Breast epithelium (tissue), 4 donors: ENCODE measurements around the gene SDCCAG8. TPM values are rescaled to one million over a fixed set of nuclear protein-coding genes. Genes with fewer than 3 reads are reported as not detected.
A peak's percentile ranks its signal among the peaks of the same experiment; 100 is the strongest.
"Not testable (repeated sequence)": the region's sequence is repeated elsewhere in the genome, so short reads cannot be mapped to it uniquely, and the experiment has no call there.

Experiments
- DNase-seq, 2 donors: peaks; one replicate each; pipeline ENCODE4 v3.0.0-alpha.2; 2019; ENCODE audit warnings: low spot score in 2 of 2
- H3K27ac ChIP-seq, 2 donors: fragments of 200-600 bp; sonication (generic) in 1 of 2; one replicate each; pipeline ENCODE4 v1.5.1; 2016 to 2019; ENCODE audit warnings: mild to moderate bottlenecking in 1 of 2
- H3K27me3 ChIP-seq, 2 donors: fragments of 200-600 bp; sonication (generic) in 1 of 2; one replicate each; pipeline versions ENCODE4 v1.5.1 to v1.6.0; 2017 to 2019; ENCODE audit warnings: control low read depth in 1 of 2, mild to moderate bottlenecking in 1 of 2
- H3K36me3 ChIP-seq: fragments of 200-600 bp; one replicate; pipeline ENCODE4 v1.5.1; 2019
- H3K4me1 ChIP-seq, 2 donors: fragments of 200-600 bp; sonication (generic); one replicate each; pipeline ENCODE4 v1.5.1; 2016 to 2019; ENCODE audit warnings: control low read depth in 1 of 2
- H3K4me3 ChIP-seq, 3 donors: fragments of 200-600 bp; sonication (generic); 1 replicate in 2 of 3; 2 replicates in 1 of 3; pipeline ENCODE4 v1.5.1; 2016 to 2019; ENCODE audit warnings: mild to moderate bottlenecking in 3 of 3, moderate library complexity in 2 of 3
- H3K9me3 ChIP-seq, 2 donors: fragments of 200-600 bp; sonication (generic) in 1 of 2; one replicate each; pipeline ENCODE4 v1.5.1; 2016 to 2019; ENCODE audit warnings: control low read depth in 1 of 2
- CTCF ChIP-seq, 3 donors: fragments of 450-650 bp; IDR thresholded peaks; one replicate each; pipeline ENCODE4 v1.5.1; 2016 to 2017; ENCODE audit warnings: antibody characterized with exemption in 3 of 3, mild to moderate bottlenecking in 3 of 3, moderate library complexity in 3 of 3
- POLR2A ChIP-seq: fragments of 450-650 bp; IDR thresholded peaks from one replicate; pipeline ENCODE4 v1.6.1; 2016; ENCODE audit warnings: antibody characterized with exemption, mild to moderate bottlenecking, moderate library complexity
- POLR2AphosphoS5 ChIP-seq, 3 donors: sonication (generic); formaldehyde crosslinking; IDR thresholded peaks; one replicate each; pipeline ENCODE4 v1.6.1; 2017; ENCODE audit warnings: antibody characterized with exemption in 3 of 3
- intact Hi-C: fragments of 100-400 bp; cut with DNase I; formaldehyde crosslinking; loops from one replicate; pipeline ENCODE4 v1.15.1; 2023; ENCODE audit warnings: low total_unique reads
- total RNA-seq, 3 donors: library from RNA; depleted of rRNA; stranded (reverse); fragments of >200 nt; gene quantifications; one replicate each; pipeline ENCODE4 v1.1.0, GENCODE V29; 2016

The SDCCAG8 gene
- total RNA-seq, 3 donors from 2014 or later: 48.6 to 73.0 (median 62.3) TPM

GRCh38 chr1:243336163-243336562 is 80.3 kb downstream of the SDCCAG8 start:
- no peak for DNase-seq
- Histone ChIP-seq H3K27ac (no peak overlapping the region), H3K27me3 (no peaks in the 10 kb centered on the region), H3K9me3 (no peaks in the 10 kb centered on the region), H3K4me1 (no peaks in the 10 kb centered on the region), H3K4me3 (no peak overlapping the region), H3K36me3 (no peaks in the 10 kb centered on the region)
- TF ChIP-seq POLR2A (no peak), CTCF (IDR thresholded peaks at IDR 0.05) (no peak), POLR2AphosphoS5 (IDR thresholded peaks at IDR 0.05) (no peak)
- intact Hi-C loops: no loop called here

GRCh38 chr1:243338848-243339247 is 83.0 kb downstream of the SDCCAG8 start:
- H3K9me3 ChIP-seq, H3K27me3 ChIP-seq, H3K4me3 ChIP-seq, H3K36me3 ChIP-seq, H3K4me1 ChIP-seq, intact Hi-C loops, H3K27ac ChIP-seq, DNase-seq: not testable (repeated sequence)

GRCh38 chr1:243341074-243341473 is 85.2 kb downstream of the SDCCAG8 start:
- no peaks in the 10 kb centered on the region for H3K9me3 ChIP-seq
- no peaks in the 10 kb centered on the region for H3K27me3 ChIP-seq
- no peak overlapping the region for H3K27ac ChIP-seq
- no peaks in the 10 kb centered on the region for H3K4me1 ChIP-seq
- no peak for DNase-seq
- no peak overlapping the region for H3K4me3 ChIP-seq
- no peaks in the 10 kb centered on the region for H3K36me3 ChIP-seq
- intact Hi-C loops: no loop called here
- TF ChIP-seq POLR2AphosphoS5 (IDR thresholded peaks at IDR 0.05) (no peak), CTCF (IDR thresholded peaks at IDR 0.05) (no peak), POLR2A (no peak)

GRCh38 chr1:243343970-243344937 is 88.4 kb downstream of the SDCCAG8 start:
- H3K27ac ChIP-seq: no peak overlapping the region
- TF ChIP-seq CTCF (IDR thresholded peaks at IDR 0.05) (peak; percentile 63 to 67 (median 67)), POLR2A (no peak), POLR2AphosphoS5 (IDR thresholded peaks at IDR 0.05) (no peak)
- H3K9me3 ChIP-seq: no peaks in the 10 kb centered on the region
- no peak for DNase-seq
- no peaks in the 10 kb centered on the region for H3K36me3 ChIP-seq
- H3K4me3 ChIP-seq: no peak overlapping the region
- intact Hi-C loops: no loop called here
- H3K27me3 ChIP-seq: no peaks in the 10 kb centered on the region
- no peaks in the 10 kb centered on the region for H3K4me1 ChIP-seq

DNA sequence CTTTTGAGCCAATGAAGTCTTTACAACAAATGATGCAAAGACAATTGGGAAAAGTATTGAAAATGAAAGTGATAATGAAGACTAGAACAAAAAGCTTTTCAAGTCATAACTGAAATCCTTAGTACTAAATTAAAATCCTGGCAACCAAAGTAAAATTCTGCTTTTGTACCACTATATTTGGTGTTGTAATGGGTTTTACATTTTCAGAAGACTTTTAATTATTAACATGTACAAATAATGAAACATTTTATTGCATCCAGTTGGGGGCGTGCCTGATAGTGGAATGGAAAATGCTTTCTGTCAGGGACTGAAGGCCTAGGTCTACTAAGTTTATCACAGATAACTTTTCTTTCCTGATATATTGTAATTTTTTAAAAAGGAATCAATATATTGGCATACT is 89.4 kb downstream of the SDCCAG8 start:
- intact Hi-C loops: no loop called here

More for the DNA sequence above, 89.4 kb downstream of the SDCCAG8 start:
- no peak for TF ChIP-seq POLR2A
- TF ChIP-seq POLR2AphosphoS5 (IDR thresholded peaks at IDR 0.05): no peak
- no peak for TF ChIP-seq CTCF (IDR thresholded peaks at IDR 0.05)
- H3K4me3 ChIP-seq: no peak overlapping the region
- no peaks in the 10 kb centered on the region for H3K27me3 ChIP-seq
- H3K36me3 ChIP-seq: no peaks in the 10 kb centered on the region
- H3K9me3 ChIP-seq: no peaks in the 10 kb centered on the region
- no peak overlapping the region for H3K27ac ChIP-seq
- H3K4me1 ChIP-seq: no peaks in the 10 kb centered on the region
- no peak for DNase-seq
